NCI-H1436 treated with DMSO at 0.1 percent for 48 hours (cell line): ENCODE data around the gene ALOX15.
"Not testable (repeated sequence)": the region's sequence is repeated elsewhere in the genome, so short reads cannot be mapped to it uniquely, and the experiment has no call there.

Source experiments
- DNase-seq: peaks from one replicate; lab custom pipeline; 2025; lab: John Stamatoyannopoulos, UW

Gene ALOX15

DNA sequence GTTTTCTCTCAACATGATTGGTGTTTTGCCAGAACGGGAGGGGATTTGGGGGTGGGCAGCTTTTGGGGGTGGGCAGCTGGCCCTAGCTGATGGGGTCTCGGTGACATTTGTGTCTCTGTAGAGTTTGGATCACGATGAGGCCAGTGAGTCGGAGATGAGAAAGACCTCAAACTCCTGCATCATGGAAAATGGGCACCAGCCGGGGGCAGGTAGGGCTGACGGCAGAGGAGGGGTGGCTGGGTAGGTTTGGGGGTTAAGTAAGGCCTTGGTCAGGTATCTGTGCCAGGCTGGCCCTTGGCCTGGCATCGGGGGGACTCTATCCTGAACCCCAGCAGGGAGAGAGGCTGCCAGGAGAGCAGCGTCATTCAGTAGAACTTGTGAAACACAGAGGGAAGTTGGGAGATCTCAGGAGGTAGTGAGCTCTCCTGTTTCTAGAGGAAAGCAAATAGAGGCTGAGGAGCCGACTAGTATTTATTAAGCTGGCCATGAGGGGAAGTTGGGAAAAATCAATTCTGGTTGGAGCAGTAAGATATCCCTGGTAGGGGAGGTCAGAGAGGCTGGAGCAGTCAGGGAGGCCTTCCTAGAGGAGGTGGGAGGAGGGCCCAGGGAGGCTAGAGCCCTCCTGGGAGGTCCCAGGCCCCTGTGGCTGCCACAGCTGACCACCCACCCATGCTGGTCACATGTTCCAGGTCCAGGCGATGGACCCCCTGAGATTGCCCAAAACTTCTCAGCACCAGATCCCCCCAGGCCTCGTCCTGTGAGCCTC, 49.1 kb downstream of the ALOX15 start:
- no peak for DNase-seq

- no peak for DNase-seq
Observed at GRCh38 chr17:4591529-4591928, 49.9 kb downstream of the ALOX15 start.

GRCh38 chr17:4590981-4591453, 50.5 kb downstream of the ALOX15 start:
- DNase-seq: no peak

DNA sequence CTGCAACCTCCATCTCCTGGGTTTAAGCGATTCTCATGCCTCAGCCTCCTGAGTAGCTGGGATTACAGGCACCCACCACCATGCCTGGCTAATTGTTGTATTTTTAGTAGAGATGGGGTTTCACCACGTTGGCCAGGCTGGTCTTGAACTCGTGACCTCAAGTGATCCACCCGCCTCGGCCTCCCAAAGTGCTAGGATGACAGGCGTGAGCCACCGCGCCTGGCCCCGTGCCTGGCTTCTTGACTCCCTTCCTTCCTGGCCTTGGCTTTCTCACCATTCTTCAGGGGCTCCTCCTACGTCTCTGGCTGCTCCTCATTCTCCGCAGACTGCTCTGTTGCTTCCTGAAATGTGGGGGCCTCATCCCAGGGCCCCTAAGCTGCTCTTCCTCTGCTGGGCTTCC, 51.4 kb downstream of the ALOX15 start:
- DNase-seq: not testable (repeated sequence)

- no peak for DNase-seq
Observed at GRCh38 chr17:4588898-4589625, 52.4 kb downstream of the ALOX15 start.

- DNase-seq: no peak
Observed at GRCh38 chr17:4588391-4588790, 53.1 kb downstream of the ALOX15 start.

GRCh38 chr17:4587803-4588202, 53.7 kb downstream of the ALOX15 start:
- DNase-seq: no peak

- DNase-seq: no peak
Observed at GRCh38 chr17:4587195-4587594, 54.3 kb downstream of the ALOX15 start.

- no peak for DNase-seq
Observed at GRCh38 chr17:4586043-4586442, 55.4 kb downstream of the ALOX15 start.

- DNase-seq: no peak
Observed at GRCh38 chr17:4585638-4585994, 55.9 kb downstream of the ALOX15 start.

DNA sequence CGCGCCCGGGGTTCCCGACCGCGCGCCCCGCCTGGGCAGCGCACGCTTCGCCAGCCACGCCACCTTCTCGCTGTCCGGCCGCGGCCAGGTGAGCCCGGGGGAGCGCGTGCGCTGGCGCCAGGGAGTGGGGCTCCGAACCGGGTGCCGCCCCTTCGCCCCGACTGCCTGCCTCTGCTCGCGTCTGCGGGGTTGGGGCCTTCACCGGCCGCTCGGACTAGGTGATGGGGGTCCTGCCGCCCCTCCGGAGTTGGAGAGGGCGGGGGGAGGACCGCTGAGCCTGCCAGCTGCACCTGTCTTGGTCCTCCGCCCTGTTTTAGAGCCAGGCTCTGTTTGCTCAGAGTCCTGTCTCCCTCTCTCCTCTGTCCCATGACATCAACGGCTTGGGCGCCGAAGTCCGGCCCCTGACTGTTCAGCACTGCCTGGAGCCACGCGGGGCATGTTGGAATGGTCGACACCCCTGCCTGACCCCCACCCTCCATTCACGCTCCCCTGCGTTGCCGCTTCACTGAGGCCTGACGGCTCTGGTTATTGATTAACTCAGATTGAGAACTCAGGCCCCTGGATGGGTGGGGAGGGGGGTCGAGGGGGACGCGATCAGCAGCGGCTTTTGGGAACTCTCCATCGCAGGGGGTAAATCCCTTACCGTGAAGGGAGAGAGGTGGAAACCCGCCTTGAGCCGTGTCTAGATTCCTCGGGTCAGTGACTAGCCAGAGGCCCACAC, 56.4 kb downstream of the ALOX15 start:
- DNase-seq: no peak

DNA sequence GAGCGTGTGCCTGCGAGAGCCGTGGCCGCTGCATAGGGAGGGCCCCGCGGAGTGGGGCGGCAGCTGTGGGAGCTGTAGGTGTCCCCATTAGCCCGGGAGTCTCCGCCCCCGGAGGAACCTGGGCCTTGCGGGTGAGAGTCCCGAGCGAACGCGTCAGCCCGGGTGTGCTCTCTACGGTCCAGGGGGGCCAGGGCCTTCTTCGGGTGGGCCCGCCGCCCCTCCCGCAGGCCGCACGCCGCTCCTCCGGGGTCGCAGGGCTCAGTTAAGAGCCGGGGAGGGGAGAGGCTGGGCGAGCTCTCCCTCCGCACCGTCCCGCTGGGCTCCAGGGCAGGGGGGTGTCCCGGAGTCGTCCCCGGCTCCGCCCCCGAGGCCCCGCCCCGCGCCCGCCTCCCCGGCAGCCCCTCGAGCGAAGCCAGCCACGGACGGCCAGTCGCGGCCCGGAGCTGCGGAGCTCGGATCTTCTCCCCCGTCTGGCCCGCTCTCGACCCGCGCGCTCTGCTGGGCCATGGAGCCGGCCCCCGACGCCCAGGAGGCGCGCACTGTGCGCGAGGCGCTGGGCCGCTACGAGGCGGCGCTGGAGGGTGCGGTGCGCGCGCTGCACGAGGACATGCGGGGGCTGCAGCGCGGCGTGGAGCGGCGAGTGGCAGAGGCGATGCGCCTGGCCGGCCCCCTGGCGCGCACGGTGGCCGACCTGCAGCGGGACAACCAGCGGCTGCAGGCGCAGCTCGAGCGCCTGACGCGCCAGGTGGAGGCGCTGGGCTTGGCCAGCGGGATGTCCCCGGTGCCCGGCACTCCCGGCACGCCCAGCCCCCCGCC, 57.2 kb downstream of the ALOX15 start, which contains the start of gene SMTNL2:
TSS of gene SMTNL2 (plus strand) at position 429 of the 816 bp plus-strand sequence. CDS start at position 506, 77 bp downstream.
- DNase-seq: no peak

GRCh38 chr17:4583782-4584100, 57.7 kb downstream of the ALOX15 start:
- DNase-seq: no peak

DNA sequence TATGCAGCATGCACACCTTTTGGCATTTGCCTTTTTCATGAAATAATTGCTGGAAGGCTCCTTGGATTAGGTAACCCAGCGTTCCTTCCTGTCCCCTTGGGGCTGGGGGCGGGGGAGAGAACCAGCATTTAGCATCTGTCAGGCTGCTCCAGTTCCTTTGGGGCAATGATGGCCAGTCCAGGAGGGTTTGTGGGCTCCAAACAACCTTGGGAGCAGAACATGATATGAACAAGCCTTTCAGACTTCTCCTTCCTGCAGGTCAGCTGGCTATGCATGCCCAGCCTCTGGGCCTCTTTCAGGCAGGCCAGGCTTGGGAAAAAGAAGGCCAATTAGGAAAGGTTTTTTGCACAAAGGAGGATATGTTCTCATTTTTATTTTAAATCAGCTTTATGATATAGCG, 58.3 kb downstream of the ALOX15 start:
- no peak for DNase-seq

GRCh38 chr17:4582691-4583090, 58.8 kb downstream of the ALOX15 start:
- no peak for DNase-seq

DNA sequence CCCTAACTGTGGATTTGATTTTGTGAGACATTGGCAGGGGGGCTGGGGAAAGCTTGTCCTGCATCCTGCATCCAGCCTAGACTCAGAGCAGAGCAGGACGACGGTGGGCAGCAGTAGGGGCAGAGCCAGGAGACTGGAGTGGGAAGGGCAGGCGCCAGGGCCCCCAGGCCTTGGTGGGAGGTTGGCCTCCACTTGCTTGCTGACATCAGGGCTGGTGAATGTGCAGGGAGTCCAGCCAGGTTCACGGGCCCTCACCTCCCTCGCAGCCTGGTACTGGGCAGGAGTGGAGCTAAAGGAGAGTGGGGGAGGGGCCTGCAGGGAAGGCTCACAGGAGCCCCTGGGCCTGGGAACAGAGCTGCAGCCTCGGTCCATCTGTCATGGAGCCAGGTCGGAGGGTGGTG, 59.4 kb downstream of the ALOX15 start:
- DNase-seq: no peak
